ENCODE results near the gene RHBDD2. TPM values are rescaled to one million over a fixed set of nuclear protein-coding genes. Genes with fewer than 3 reads are reported as not detected.
"Not testable (repeated sequence)": the region's sequence is repeated elsewhere in the genome, so short reads cannot be mapped to it uniquely, and the experiment has no call there.

RHBDD2 gene
- total and polyA plus RNA-seq, 3 donors from 2014 or later, result 106 to 161 (median 109) TPM

DNA sequence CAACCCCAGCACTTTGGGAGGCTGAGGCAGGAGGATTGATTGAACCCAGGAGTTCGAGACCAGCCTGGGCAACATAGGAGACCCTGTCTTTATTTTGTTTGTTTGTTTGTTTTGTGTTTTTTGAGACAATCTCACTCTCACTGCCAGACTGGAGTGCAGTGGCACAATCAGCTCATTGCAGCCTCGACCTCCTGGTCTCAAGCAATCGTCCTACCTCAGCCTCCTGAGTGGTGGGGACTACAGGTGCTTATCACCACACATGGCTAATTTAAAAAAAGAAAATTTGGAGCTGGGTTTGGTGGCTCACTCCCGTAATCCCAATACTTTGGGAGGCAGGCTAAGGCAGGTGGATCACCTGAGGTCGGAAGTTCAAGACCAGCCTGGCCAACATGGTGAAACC, 34.7 kb upstream of the RHBDD2 start:
- Histone ChIP-seq H3K4me1 (peaks cover 12% of the 10 kb centered on the region), H3K4me3 (no peak overlapping the region), H3K27me3 (no peaks in the 10 kb centered on the region), H3K36me3 (ENCODE audit: low read depth, missing control alignments) (no peaks in the 10 kb centered on the region), H3K9me3 (no peaks in the 10 kb centered on the region), H3K27ac (no peak overlapping the region)
- DNase-seq, result no peak
- intact Hi-C loops (cut with DNase I; ENCODE audit: low total_unique reads), result no loop called here
- TF ChIP-seq POLR2A (IDR thresholded peaks at IDR 0.05), result no peak
- TF ChIP-seq, protein P1, sequence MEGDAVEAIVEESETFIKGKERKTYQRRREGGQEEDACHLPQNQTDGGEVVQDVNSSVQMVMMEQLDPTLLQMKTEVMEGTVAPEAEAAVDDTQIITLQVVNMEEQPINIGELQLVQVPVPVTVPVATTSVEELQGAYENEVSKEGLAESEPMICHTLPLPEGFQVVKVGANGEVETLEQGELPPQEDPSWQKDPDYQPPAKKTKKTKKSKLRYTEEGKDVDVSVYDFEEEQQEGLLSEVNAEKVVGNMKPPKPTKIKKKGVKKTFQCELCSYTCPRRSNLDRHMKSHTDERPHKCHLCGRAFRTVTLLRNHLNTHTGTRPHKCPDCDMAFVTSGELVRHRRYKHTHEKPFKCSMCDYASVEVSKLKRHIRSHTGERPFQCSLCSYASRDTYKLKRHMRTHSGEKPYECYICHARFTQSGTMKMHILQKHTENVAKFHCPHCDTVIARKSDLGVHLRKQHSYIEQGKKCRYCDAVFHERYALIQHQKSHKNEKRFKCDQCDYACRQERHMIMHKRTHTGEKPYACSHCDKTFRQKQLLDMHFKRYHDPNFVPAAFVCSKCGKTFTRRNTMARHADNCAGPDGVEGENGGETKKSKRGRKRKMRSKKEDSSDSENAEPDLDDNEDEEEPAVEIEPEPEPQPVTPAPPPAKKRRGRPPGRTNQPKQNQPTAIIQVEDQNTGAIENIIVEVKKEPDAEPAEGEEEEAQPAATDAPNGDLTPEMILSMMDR (IDR thresholded peaks at IDR 0.05), result no peak
- 94 to 95% methylated on average over 5 of the region's 5 CpGs for WGBS, 2 donors

DNA sequence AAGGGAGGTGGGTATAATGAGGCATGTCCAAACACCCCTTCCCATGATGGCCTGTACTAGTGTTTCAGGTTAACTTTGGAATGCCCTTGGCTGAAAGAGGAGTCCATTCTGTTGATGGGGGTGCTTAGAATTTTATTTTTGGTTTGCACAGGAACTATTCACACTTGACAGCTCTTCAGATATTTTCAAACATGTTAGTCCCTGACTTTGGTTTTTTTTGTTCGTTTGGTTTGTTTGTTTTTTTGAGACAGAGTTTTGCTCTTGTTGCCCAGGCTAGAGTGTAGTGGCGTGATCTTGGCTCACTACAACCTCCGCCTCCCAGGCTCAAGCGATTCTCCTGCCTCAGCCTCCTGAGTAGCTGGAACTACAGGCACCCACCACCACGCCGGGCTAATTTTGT, 33.7 kb upstream of the RHBDD2 start:
- H3K27ac ChIP-seq; H3K36me3 ChIP-seq (ENCODE audit: low read depth, missing control alignments); H3K9me3 ChIP-seq; H3K27me3 ChIP-seq; H3K4me3 ChIP-seq; intact Hi-C loops (cut with DNase I; ENCODE audit: low total_unique reads); DNase-seq: not testable (repeated sequence)
- 83 to 93% methylated on average over 6 of the region's 6 CpGs for WGBS, 2 donors
- H3K4me1 ChIP-seq, result peaks cover 12% of the 10 kb centered on the region

DNA sequence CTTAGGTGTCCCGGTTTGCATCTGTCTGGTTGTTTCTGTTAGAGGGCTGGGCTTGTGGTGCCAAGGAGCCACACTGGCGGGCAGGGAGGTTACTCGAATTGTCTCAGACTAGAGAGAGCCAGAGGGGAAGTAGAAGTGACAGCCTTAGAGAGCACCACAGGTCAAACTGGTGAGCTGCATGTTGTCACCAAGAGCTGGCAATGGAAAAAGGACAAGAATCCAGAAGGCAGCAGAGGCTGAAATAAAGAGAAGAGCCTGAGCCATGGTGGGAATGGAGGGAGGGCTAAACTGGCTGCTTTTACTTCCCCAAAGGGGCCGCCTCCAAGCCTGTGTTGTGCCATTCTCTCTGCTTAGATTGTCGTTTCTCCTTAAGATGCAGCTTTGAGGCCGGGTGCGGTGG, 31.1 kb upstream of the RHBDD2 start:
- H3K36me3 ChIP-seq (ENCODE audit: low read depth, missing control alignments), result no peaks in the 10 kb centered on the region
- TF ChIP-seq POLR2A (IDR thresholded peaks at IDR 0.05), result no peak
- TF ChIP-seq, protein P1 (IDR thresholded peaks at IDR 0.05), result no peak
- H3K27ac ChIP-seq, result no peak overlapping the region
- H3K4me1 ChIP-seq, result peaks cover 5% of the 10 kb centered on the region
- H3K9me3 ChIP-seq, result no peaks in the 10 kb centered on the region
- no peaks in the 10 kb centered on the region for H3K27me3 ChIP-seq
- no peak for DNase-seq
- 85 to 89% methylated on average over 7 of the region's 7 CpGs for WGBS, 2 donors
- no peak overlapping the region for H3K4me3 ChIP-seq
- intact Hi-C loops (cut with DNase I; ENCODE audit: low total_unique reads), result no loop called here

DNA sequence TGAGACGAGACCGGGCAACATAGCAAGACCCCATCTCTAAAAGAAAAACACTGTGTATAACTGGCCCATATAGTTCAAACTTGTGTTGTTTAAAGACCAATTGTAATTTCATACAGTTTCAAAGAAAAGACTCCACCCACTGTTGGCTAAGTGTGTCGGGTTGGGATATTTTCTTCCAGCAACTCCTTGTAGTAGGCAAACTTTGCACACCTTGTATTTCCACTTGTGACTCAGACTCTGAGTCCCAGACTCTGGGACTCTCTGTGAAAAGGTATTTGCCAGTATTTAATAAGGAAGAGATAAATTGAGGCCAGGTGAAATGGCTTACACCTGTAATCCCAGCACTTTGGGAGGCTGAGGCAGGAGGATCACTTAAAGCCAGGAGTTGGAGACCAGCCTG, 29.3 kb upstream of the RHBDD2 start:
- 68 to 85% methylated on average over 3 of the region's 3 CpGs for WGBS, 2 donors
- intact Hi-C loops (cut with DNase I; ENCODE audit: low total_unique reads), result no loop called here
- H3K4me1 ChIP-seq, result no peaks in the 10 kb centered on the region

DNA sequence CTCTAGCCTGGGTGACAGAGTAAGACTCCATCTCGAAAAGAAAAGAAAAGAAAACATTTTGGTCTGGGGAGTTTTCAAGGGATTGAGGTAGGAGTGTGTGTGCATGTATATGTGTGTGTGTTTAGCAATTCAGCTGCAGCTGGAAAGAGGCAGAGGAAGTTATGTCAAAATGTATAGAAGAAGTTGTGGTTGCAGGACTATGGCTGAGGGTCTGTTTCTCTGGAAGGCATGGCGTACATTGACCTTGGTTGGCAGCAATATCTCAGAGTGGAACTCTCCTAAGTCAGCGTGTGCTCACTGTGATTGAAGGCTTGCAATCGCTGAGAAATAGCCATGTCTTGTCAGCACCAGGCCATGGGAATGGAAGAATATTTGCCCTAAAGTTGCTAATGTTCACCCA, 28.6 kb upstream of the RHBDD2 start:
- no peaks in the 10 kb centered on the region for H3K4me1 ChIP-seq
- intact Hi-C loops (cut with DNase I; ENCODE audit: low total_unique reads), result no loop called here
- no peak overlapping the region for H3K27ac ChIP-seq
- no peaks in the 10 kb centered on the region for H3K36me3 ChIP-seq (ENCODE audit: low read depth, missing control alignments)
- no peak overlapping the region for H3K4me3 ChIP-seq
- no peak for DNase-seq
- TF ChIP-seq, protein P1 (IDR thresholded peaks at IDR 0.05), result no peak
- no peak for TF ChIP-seq POLR2A (IDR thresholded peaks at IDR 0.05)
- H3K27me3 ChIP-seq, result no peaks in the 10 kb centered on the region
- H3K9me3 ChIP-seq, result no peaks in the 10 kb centered on the region
- 61 to 66% methylated on average over 4 of the region's 4 CpGs for WGBS, 2 donors

More for the DNA sequence above, 29.3 kb upstream of the RHBDD2 start:
- DNase-seq, result no peak
- TF ChIP-seq POLR2A (IDR thresholded peaks at IDR 0.05), result no peak
- TF ChIP-seq, protein P1 (IDR thresholded peaks at IDR 0.05), result no peak
- H3K4me3 ChIP-seq, result no peak overlapping the region
- H3K27me3 ChIP-seq, result no peaks in the 10 kb centered on the region
- H3K9me3 ChIP-seq, result no peaks in the 10 kb centered on the region
- no peaks in the 10 kb centered on the region for H3K36me3 ChIP-seq (ENCODE audit: low read depth, missing control alignments)
- H3K27ac ChIP-seq, result no peak overlapping the region
